C4-2B (cell line): Measurements from ENCODE around the gene CAB39.

ENCODE experiments used
- CTCF ChIP-seq: fragments of 450-650 bp; conservative IDR thresholded peaks from 2 replicates; pipeline ENCODE4 v1.5.1; 2017; ENCODE audit warnings: mild to moderate bottlenecking
- ZFX ChIP-seq: fragments of 450-650 bp; IDR thresholded peaks from 2 replicates; pipeline ENCODE4 v1.6.1; 2017

GRCh38 chr2:230774348-230774951, 61.8 kb downstream of the CAB39 start:
- TF ChIP-seq CTCF (no peak), ZFX (no peak)
